Stimulated activated CD8-positive, alpha-beta memory T cell treated with anti-CD3 and anti-CD28 coated beads, Interleukin-12 subunit alpha, Interleukin-12 subunit beta, amount 100 ng/mL, for 24 hours (primary cell): ENCODE measurements around the gene HEXIM2.
A peak's percentile ranks its signal among the peaks of the same experiment; 100 is the strongest.
"Not testable (repeated sequence)": the region's sequence is repeated elsewhere in the genome, so short reads cannot be mapped to it uniquely, and the experiment has no call there.

Source experiments
- DNase-seq: peaks from one replicate; pipeline ENCODE4 v3.0.0-alpha.2; 2020; ENCODE audit errors: extremely low read depth

The HEXIM2 gene, protein sequence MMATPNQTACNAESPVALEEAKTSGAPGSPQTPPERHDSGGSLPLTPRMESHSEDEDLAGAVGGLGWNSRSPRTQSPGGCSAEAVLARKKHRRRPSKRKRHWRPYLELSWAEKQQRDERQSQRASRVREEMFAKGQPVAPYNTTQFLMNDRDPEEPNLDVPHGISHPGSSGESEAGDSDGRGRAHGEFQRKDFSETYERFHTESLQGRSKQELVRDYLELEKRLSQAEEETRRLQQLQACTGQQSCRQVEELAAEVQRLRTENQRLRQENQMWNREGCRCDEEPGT

DNA sequence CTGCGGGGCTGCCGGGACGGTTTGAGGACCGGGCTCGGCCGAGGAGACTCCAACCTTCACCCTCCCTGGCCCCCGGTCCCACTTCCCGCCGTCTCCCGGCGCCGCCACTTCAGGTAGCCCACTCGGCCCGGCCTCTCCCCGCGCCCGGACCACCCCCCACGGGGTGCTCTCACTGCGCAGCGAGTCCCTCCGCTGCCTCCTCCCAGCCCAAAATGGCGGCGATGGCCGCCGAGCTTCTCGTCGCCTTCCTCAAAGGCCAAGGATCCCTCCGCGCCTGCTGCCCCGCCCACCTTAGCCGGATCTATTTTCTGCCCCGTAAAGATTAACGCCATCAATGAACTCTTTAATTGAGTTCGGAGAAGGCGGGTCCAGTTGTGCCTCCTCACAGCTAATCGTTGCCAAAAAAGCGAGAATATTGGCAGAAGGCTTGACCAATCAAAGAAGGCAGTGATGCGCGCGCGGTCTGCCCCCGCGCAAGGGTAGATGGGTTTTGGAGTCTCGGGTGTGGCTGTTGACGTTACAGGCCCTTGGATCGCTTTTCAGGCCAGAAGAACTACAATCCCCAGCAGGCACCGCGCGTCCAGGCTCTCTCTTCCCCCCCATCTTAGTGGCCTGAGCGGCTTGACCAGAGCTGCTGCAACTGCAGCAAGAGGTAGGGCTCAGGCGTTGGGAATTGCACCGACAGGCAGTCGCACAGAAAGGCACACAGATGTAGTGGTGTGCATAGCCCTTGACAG lies at the start of gene HEXIM2:
TSS of gene HEXIM2 (plus strand) at position 588 of the 737 bp plus-strand sequence. CDS start 919 bp downstream, outside the sequence.
- peak; percentile 87 for DNase-seq

DNA sequence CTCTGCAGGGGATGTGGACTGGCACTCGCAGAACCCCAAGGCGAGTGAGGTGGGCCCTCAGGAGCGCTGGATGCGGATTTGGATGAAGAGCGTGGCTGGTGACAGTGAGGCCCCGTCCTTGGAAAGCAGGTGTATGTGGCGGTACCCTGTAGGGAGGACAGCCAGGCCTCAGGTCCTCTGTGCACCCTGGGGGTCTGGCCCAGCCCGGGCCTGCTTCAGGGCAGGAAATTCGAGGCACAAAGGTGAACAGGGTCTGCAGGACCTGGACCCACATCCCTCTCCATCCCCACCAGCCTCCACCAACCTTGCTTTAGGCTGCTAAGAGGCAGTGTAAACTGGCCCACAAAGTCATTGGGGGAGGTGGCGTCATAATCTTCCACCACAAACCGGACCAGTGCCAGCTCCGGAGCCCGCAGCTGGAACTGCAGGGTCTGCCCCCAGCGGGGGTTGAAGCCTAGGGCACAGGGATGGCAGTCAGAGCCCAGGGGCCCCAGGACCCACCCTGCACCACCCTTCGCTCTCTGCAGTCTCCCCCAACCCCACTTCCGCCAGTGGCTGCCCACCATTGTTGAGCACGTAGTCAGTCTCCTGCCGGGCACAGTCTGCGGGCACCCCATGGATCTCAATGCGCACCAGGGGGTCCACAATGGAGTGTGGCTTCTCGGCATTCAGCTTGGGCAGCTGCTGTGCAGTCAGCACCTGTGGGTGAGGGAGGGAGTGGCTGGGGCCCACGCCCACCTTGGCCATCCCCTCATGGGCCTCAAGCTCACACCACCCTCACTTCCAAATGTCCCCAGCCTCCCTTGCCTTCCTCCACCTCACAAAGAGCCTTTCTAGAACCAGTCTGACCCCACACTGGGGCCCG lies 48.9 kb upstream of the HEXIM2 start:
- no peak for DNase-seq

DNA sequence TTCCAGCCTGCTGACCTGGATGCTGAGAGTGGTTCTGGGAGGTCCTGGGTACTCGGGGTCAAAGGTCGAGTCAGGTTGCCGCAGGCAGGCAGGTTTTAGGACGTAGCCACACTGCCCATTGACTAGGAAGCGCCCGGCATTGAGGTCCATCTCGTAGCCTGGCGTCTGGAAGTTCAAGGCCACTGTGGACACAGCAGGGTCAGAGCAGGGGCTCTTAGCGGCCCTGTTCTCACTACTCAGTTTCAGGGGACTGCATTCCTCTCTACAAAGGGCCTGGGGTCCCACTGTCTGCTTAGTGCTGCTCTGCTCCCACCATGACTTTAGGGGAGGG lies 48.3 kb upstream of the HEXIM2 start:
- no peak for DNase-seq

DNA sequence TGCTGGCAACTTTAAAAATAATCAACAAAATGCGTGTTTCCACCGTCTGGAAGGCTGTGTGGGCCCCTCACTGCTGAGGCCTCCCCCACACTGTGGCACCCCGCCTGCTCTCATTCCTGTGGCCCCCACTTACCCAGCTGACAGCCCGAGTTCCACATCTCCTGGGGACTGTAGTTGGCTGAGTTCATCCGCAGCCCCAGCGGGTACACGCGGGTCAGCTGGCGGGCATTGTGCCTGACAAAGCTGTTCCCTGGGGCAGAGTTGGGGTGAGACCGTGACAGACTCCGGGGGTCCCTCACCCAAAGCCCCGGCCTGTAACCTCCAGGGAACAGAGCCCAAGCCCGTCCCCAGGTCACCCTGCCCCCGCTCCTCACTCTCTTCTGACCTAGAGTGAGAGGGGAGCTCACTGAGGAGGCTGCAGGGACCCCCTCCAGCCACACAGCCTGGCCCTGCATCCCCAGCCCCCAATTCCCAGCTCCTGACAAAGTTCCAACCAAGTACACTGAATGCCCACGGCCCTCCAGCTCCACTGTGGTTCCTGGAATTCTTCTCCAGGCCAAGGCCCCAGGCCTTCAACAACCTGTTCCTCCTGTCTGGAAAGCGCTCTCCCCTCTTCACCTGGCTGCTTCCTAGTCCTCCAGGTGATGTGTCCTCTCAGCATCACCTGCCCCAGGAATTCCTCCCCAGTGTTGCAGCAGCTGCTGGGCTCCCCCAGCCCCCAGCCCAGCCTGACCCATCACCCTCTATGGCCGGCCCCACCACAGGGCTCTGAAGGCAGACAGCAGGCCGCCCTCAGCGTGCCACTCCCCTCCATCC lies 47.4 kb upstream of the HEXIM2 start:
- no peak for DNase-seq

DNA sequence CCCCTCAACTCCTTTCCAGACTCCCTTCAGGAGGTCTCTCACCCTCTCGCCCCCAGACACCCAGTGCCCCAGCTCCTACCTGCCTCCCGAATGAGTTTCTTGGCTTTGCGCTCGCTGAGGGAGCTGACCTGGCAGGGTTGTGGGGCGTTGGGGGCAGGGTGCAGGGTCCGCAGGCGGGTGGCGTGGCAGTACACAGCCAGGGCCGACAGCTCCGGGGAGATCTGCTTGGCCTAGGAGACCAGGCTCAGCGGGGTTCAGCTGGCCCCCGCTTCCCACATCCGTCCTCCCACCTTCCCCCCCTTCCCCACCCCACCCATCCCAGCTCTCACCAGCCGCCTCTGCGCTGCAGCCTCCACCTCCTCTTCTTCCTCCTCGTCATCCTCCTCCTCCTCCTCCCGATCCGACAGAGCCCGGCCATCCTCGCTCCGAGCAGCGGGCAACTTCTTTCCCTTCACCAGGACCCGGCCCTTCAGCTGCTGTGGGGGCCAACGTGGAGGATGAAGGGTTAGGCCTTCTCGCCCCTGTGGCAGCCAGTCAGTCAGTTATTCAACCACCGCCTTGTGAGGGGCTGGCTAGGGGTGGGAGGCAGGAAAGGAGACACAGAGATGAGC lies 46.6 kb upstream of the HEXIM2 start:
- DNase-seq: no peak

DNA sequence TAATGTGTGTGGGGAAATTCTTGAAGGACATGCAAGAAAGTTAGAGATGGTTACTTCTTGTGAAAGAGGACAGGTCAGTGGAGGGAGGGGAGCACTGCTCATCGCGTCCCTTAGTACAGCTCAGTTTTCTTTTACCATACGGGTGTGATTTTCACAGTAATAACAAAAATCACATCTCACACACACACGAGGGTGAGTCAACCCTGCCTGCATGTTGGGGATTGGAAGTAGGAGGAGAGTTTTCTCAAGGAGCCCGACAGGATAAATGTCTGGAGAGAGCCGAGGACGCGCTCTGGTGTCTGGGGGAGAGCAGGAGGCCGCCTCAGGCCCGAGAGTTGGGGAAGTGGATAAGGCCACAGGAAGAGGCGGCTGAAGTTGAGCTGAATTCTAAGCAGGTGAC lies 45.8 kb upstream of the HEXIM2 start:
- DNase-seq: no peak

DNA sequence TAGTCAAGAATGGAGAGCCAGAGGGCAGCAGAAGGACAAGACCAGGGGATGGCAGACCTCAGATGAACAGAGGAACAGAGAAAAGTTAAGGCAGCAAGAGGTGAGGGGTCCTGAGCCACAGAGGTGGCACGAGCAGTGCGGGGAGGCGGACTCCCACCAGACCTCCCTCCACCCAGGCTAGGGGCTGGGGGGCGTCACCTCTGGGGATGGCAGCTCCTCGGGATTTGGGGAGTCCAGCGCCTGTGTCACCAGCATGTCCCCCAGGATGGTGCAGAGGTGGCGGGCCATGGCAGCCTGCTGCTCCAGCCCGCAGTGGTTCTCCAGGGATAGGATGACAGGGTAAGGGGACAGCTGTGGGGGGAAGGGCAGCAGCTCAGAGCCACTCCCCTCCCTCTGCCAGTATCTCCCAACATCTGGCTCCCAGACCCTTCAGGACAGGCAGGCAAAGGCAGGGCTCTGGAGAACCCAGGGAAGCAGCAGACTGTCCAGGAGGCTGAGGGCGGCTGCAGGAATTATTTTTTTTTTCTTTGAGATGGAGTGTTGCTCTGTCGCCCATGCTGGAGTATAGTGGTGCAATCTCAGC lies 45.1 kb upstream of the HEXIM2 start:
- DNase-seq: no peak

DNA sequence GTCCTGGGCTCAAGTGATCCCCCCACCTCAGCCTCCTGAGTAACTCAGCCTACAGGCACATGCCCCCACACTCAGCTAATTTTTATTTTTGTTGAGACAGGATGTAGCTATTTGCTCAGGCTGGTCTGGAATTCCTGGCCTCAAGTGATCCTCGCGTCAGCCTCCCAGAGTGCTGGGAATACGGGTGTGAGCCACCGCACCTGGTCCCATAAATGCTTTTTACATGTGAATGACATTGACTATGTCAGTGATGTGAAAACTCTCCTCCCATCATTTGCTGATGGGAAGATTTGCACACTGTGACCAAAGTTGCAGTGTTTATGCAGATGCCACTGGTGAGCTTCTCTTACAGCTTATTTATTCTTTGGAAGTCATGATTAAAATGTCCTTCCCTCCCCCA lies 44.3 kb upstream of the HEXIM2 start:
- DNase-seq: no peak

DNA sequence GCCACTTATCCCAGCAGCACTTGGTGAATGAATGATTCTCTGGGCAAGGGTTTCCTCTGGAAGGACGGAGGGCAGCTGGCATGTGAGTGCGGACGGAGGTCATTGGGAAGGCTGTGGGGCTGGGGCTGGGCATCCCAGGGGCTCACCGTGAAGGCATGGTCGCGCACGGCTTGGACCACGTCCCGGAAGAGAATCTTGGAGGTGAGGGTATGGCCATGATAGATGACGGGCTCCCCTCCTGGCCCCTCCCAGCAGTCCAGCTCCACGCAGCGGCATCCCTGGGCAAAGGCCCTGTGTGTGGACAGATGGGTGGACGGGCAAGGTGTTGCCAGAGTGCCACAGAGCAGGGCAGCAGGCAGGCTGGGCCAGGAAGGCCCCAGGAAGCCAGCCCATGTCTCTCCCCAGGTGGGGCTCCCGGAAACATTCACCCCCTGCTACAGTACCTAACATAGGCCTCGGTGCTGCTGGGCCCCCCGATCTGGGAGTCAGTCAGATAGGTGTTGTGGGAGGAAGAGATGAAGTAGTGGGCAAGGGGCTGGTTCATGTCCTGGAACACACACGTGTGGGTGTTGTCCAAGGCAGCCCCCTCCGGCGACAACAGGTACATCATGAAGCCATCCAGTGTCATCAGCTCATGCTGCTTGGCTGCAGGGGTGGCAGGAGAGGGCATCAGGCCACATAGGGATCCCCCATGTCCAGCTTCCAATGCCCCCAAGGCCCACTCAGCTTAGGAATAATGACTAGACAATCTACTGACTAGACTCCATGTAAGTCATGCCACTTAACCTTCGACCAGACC lies 43.6 kb upstream of the HEXIM2 start:
- DNase-seq: no peak

DNA sequence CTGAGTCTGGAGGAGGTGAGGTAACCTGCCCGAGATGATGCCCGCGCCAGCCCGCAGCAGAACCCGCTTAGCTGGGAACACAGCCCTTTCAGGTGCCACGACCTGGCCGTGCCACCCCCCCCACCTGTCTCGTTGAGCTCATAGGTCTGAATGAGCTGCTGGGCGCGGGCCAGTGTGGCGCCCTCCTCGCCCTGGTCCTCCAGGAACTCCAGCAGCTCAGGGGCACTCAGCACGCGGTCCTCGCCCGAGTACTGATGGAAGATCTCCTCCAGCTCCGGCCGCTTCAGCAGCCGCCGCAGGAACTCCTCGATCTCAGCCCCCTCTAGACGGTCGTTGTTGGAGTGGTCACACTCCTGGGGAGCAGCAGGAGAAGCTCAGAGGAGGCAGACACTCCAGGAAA lies 43.0 kb upstream of the HEXIM2 start:
- DNase-seq: no peak

DNA sequence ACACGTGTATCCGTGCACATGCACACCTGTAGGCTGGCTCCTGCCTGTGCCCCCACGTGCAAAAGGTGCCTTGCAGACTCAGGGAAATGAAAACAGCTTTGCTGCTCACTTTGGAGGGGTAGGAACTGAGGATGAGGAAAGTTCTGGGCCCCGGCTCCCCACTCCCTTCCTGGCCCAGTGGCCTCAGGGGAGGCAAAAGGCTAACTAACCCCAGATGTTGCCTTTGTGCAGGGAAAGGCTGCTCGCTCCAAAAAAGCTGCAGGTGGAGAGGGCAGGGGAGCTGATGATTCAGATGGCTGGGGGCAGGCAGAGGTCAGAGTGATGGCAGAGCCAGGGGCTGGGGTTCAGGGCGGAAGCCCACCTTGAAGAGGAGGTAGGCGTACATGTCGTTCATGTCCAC lies 41.7 kb upstream of the HEXIM2 start:
- no peak for DNase-seq

DNA sequence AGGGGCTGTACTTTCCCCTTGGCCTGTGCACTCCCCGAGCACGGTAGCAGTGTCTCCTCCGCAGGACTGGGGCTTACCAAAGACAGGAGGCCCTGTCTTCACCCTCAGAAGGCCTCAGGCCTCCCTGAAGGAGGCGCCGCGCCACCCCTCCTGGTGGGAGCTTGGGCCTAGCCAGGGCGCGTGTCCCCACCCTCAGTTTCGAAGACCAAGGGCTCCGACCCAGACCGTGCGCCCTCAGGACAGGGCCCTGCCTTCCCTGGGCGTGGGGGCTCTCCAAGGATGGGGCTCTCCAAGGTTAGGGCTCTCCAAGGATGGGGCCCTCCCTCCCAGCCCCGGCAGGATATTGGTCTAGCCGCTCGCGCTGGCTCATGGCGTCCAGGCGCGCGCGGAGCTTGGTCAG lies 41.1 kb upstream of the HEXIM2 start:
- DNase-seq: no peak

DNA sequence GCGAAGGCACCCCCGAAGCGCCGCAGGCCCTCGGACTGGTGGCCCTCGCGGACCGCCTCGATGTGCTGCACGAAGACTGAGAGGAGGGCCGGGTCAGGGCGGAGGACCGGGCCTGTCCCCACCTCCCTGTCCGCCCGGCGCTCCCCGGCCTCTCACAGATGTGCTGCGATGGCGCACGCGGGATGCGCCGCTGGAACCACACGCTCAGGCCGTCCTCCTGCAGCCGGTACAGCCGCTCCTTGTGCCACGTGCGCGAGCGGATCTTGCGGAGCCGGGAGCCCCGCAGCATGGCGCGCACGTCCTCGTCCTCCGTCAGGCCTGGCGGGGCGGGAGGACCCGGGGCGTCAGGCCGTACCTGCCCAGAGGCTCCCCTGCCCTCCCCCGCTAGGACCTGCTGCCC lies 40.6 kb upstream of the HEXIM2 start:
- no peak for DNase-seq

DNA sequence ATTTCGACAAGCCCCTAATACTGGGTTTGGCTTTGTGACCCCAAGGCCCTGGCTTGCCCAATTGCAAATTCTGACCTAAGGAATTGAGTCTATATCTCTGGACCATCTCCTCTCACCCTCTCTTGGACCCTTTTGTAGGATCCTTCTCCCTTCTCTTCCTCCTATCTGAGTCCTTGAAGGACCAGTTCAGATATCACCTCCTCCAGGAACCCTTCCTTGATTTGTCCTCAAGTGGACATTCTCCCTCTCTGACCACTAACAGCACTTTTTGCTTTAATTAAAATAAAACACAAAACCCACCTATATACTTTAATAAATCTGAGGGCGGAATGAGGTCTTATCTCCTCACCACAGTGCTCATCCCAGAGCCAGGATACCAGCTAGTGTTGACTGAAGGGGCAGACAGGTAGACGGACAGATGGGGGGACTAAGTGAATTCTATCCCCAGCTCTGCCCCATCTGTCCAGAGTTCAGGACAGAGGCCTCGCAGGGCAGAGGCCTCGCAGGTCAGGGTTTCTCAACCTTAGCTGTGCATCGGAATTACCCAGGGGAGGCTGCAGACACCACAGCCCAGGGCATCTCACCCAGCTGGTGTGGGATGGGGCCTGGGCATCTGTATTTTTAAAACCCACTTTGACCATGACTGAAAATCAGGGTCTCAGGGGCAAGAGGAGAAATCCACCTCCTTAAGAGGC lies 38.5 kb upstream of the HEXIM2 start:
- no peak for DNase-seq

DNA sequence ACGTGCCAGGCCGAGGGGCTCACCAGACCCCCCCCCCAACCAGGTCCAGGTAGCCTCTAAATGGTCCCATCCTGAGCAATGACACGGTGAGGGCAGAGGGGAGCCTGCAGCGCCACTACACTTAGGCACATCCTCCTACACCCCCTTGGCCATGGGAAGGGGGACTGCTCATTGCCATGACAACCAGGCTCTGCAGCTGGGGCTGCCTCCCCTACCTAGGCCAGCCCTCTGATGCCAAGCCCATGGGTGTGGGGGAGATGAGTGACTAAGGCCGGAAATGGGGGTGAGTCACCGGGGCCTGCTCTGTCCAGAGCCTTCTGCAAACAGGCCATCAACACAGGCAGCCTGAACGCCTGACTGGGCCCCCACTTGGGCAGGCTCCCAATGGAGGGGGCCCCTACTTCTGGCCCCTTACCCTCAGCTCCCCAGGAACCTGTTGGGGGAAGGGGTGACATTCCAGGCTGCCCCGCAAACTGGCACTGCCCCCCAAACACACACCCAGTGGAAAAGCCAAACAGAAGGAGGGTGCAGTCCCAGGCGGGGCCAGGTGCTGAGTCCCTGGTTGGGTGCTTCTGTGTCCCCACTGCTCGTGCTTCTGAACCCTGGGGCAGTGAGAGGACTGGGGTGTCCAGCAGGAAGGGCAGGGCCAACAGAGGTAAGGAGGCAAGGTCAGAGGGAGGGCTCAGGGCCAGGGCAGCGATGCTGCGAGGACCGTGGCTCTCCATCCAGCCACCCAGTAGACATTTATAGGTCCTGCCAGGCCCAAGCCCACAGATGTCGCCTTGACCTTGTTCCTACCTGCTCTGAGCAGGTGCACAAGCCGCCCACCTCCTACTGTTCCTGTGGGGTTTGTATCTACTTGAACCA lies 37.5 kb upstream of the HEXIM2 start:
- DNase-seq: no peak

DNA sequence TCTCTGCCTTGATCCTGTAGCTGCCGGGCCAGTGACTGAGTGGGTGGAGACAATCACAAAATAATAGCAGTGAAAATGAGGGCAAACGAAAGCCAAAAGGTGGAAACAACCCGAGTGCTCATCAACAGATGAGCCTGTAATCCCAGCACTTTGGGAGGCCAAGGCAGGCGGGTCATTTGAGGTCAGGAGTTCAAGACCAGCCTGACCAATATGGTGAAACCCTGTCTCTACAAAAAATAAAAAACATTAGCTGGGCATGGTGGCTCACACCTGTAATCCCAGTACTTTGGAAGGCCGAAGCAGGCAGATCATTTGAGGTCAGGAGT lies 36.9 kb upstream of the HEXIM2 start:
- not testable (repeated sequence) for DNase-seq

DNA sequence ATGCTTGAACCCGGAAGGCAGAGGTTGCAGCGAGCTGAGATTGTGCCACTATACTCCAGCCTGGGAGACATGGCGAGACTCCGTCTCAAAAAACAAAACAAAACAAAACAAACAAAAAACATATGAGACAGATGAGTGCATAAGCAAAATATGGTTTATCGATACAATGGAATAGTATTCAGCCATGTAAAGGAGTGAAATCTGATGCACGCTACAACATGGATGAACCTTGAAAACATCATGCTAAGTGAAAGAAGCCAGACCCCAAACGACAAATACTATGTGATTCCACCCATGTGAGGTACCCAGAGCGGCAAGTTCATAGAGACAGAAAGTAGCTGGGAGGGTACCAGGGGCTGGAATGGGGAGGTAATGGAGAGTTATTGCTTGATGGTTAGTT lies 36.2 kb upstream of the HEXIM2 start:
- no peak for DNase-seq

DNA sequence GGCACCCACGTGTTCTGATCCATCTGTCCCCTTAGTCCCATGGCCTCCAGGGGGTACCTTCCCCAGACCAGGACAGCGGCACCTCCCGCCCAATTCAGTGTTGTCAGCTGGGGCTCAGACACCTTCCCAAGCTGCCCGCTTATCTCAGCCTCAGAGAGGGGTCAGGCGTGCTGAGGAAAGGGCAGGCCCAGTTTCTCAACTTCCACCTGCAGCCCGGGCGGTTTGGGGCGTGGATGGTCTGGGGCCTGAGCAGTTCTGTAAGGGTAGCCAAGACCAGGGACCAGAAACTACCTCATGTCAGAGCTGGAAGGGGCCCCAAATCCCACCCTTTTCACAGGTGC lies 34.5 kb upstream of the HEXIM2 start:
- DNase-seq: no peak
